Kidney (tissue), 14 donors: ENCODE measurements around the gene UBE2U. TPM values are rescaled to one million over a fixed set of nuclear protein-coding genes. Genes with fewer than 3 reads are reported as not detected.

ENCODE experiments used
- DNase-seq, 5 donors: peaks; one replicate each; pipeline ENCODE4 v3.0.0-alpha.2; 2013 to 2020
- FAIRE-seq: peaks from 2 replicates; lab custom pipeline; 2012; peaks lifted over from hg19 to GRCh38; lab: Jason Lieb, UNC
- H3K27ac ChIP-seq, 2 donors: one replicate each; pipeline ENCODE4 v1.7.0; 2013; ENCODE audit warnings: low read depth in 2 of 2, low read length in 2 of 2, inconsistent platforms in 1 of 2
- H3K27me3 ChIP-seq: one replicate; pipeline ENCODE4 v1.7.1; 2013; ENCODE audit warnings: low read length, inconsistent platforms; ENCODE audit not compliant: control insufficient read depth, insufficient read depth
- H3K36me3 ChIP-seq, 3 donors: one replicate each; pipeline versions ENCODE4 v1.7.0 to v1.7.1; 2013; ENCODE audit warnings: low read length in 3 of 3, control low read depth in 1 of 3, inconsistent platforms in 1 of 3; ENCODE audit not compliant: insufficient read depth in 3 of 3, control insufficient read depth in 2 of 3
- H3K4me1 ChIP-seq, 3 donors: one replicate each; pipeline versions ENCODE4 v1.7.0 to v1.7.1; 2013; ENCODE audit warnings: low read length in 3 of 3, inconsistent platforms in 1 of 3, low read depth in 1 of 3; ENCODE audit not compliant: control insufficient read depth in 2 of 3, insufficient read depth in 2 of 3
- H3K4me3 ChIP-seq, 3 donors: one replicate each; pipeline versions ENCODE4 v1.7.0 to v1.8.1; 2013; ENCODE audit warnings: low read length in 3 of 3, control low read depth in 1 of 3, inconsistent platforms in 1 of 3
- H3K9ac ChIP-seq, 3 donors: one replicate each; pipeline versions ENCODE4 v1.7.0 to v1.7.1; 2013; ENCODE audit warnings: low read length in 3 of 3, control low read depth in 1 of 3, inconsistent platforms in 1 of 3
- H3K9me3 ChIP-seq, 3 donors: one replicate each; pipeline versions ENCODE4 v1.7.0 to v1.7.1; 2013; ENCODE audit warnings: low read length in 3 of 3, control low read depth in 1 of 3, inconsistent platforms in 1 of 3; ENCODE audit not compliant: control insufficient read depth in 2 of 3, insufficient read depth in 1 of 3
- intact Hi-C: fragments of 100-400 bp; cut with DNase I; formaldehyde crosslinking; loops from one replicate; pipeline ENCODE4 v1.11.1; 2022
- polyA plus RNA-seq: library from polyadenylated mRNA; stranded (reverse); fragments of 350-450 nt; fragmentation: Illumina TruSeq; extraction: RNeasy Lipid Tissue Mini Kit (QIAGEN cat#74804); gene quantifications from one replicate; pipeline ENCODE4 v1.2.3, GENCODE V29; 2014; ENCODE audit warnings: low read depth, low replicate concordance; ENCODE audit not compliant: insufficient read depth
- total RNA-seq: library from RNA; stranded (reverse); fragmentation: NEBNext Ultra II Directional; extraction: Animal tissue kit (Norgen Biotek cat#: 25700); gene quantifications from one replicate; pipeline ENCODE4 v1.2.1, GENCODE V29; 2021
- TF ChIP-seq, protein P1 (sequence below): IDR thresholded peaks from 3 replicates; pipeline ENCODE4 v1.5.1; 2012; ENCODE audit warnings: mild to moderate bottlenecking, moderate library complexity, borderline replicate concordance; ENCODE audit not compliant: insufficient read depth; ENCODE audit errors: extremely low read depth
- donor health status: control.
- donor health status: control.
- donor health status: control.
- donor health status: control.
- donor health status: control.
- donor health status: DM: yes; HTN: yes; CAD: no.
- donor health status: Normal renal cell carcinoma (clear cell type).

The UBE2U gene
- total and polyA plus RNA-seq, 2 donors from 2014 or later, result not detected

DNA sequence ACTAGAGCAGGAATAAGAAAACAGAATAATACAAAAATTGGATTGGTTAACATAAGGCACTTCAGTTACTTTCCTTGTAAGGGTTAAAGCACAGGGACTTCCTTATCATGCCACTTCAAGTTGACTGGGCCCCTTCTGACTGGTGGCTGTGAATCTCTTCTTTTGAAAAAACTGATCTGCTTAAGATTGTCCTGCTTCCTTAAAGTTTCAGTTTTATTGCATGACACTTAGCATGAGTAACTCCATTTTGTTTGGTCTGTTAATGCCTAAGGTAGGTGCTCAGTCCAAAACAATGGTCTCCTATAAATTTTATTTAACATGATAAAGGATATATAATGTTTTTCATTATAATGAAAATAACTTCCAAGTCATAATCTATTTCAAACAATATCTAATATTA is 37.6 kb downstream of the UBE2U start:
- peaks cover 0 to 3% (median 0%) of the 10 kb centered on the region in 3 donors for H3K4me1 ChIP-seq
- FAIRE-seq, result no peak
- no peak for DNase-seq
- intact Hi-C loops, result loop anchor here (5.0 to 10.0 kb wide), 2 partner anchors 566 to 624 kb away; no protein-coding TSS in a partner anchor
- no peak overlapping the region for H3K9ac ChIP-seq
- H3K4me3 ChIP-seq, result no peak overlapping the region
- TF ChIP-seq, protein P1, sequence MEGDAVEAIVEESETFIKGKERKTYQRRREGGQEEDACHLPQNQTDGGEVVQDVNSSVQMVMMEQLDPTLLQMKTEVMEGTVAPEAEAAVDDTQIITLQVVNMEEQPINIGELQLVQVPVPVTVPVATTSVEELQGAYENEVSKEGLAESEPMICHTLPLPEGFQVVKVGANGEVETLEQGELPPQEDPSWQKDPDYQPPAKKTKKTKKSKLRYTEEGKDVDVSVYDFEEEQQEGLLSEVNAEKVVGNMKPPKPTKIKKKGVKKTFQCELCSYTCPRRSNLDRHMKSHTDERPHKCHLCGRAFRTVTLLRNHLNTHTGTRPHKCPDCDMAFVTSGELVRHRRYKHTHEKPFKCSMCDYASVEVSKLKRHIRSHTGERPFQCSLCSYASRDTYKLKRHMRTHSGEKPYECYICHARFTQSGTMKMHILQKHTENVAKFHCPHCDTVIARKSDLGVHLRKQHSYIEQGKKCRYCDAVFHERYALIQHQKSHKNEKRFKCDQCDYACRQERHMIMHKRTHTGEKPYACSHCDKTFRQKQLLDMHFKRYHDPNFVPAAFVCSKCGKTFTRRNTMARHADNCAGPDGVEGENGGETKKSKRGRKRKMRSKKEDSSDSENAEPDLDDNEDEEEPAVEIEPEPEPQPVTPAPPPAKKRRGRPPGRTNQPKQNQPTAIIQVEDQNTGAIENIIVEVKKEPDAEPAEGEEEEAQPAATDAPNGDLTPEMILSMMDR, result no peak
- H3K9me3 ChIP-seq, result no peaks in the 10 kb centered on the region
- no peak overlapping the region for H3K27ac ChIP-seq
- no peaks in the 10 kb centered on the region for H3K27me3 ChIP-seq
- no peaks in the 10 kb centered on the region for H3K36me3 ChIP-seq

DNA sequence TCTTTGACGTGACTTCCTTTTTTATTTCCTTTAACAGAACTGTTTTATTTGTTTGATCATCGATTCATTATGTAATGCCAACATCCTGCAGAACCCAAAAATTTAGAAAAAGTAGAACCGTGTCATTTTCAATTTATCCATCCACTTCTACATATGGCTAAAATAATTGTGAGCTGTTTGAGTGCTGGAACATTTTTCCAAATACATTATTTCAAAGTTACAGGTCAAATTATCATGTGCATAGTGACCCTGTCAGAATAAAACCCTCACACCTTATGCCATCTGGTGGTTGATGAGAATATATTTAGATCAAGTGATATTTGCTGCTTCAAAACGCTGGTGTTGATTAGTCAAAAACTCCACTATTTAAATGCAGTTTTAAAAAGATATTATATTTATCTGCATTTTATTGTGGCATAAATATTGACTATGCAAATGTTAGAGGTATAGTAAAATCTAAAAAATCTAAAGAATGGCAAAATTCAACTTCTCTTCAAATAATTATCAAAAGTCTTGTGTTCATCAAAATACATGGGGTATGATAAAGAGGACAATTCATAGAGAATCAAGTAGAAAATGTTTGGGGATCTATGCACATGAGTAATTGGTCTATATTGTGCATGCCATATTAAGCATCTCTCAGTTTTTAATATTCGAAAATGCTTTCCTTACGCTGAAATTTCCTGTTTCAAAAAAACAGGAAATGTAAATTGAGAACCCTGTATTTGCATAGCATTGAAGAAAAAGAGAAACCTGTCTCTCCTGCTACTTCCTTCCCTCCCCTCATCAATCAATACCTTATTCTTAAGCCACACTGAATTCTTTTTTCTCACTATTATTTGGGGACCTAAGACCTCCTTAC is 39.7 kb downstream of the UBE2U start:
- intact Hi-C loops, result loop anchor here (5.0 to 10.0 kb wide), 2 partner anchors 568 to 626 kb away; no protein-coding TSS in a partner anchor
- H3K27ac ChIP-seq, result no peak overlapping the region
- FAIRE-seq, result peak; percentile 80

DNA sequence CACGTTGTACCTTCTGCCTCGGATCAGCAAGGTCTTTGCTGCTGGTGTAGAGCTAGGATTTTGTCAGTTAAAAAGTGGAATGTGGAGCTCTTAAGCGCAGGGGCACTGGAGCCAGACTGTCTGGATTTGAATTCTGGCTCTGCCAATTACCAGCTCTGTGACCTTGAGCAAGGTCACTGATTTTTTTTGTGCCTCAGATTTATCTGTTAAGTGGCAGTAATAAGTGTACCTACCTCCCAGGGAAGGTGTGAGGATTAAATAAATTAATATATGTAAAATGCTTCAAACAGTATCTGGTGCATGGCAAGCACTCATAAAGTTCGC is 40.3 kb downstream of the UBE2U start:
- Histone ChIP-seq H3K27ac (no peak overlapping the region), H3K4me3 (no peak overlapping the region)

More for the DNA sequence above, 39.7 kb downstream of the UBE2U start:
- no peaks in the 10 kb centered on the region for H3K36me3 ChIP-seq
- no peaks in the 10 kb centered on the region for H3K9me3 ChIP-seq
- H3K27me3 ChIP-seq, result no peaks in the 10 kb centered on the region
- no peak overlapping the region for H3K9ac ChIP-seq
- TF ChIP-seq, protein P1, result peak; percentile 51
- no peak overlapping the region for H3K4me3 ChIP-seq
- peak in 2 of 5 donors; percentile 48 to 67 for DNase-seq
- H3K4me1 ChIP-seq, result peaks cover 0 to 3% (median 0%) of the 10 kb centered on the region in 3 donors

More for the DNA sequence above, 40.3 kb downstream of the UBE2U start:
- H3K9me3 ChIP-seq, result no peaks in the 10 kb centered on the region
- DNase-seq (no peak), FAIRE-seq (no peak)
- peaks cover 0 to 3% (median 0%) of the 10 kb centered on the region in 3 donors for H3K4me1 ChIP-seq
- intact Hi-C loops, result loop anchor here (5.0 to 10.0 kb wide), 2 partner anchors 569 to 626 kb away; no protein-coding TSS in a partner anchor
- TF ChIP-seq, protein P1, result no peak
- no peak overlapping the region for H3K9ac ChIP-seq
- H3K36me3 ChIP-seq, result no peaks in the 10 kb centered on the region
- H3K27me3 ChIP-seq, result no peaks in the 10 kb centered on the region
